HG02884 (cell line): ENCODE measurements around the gene GDF10.

Experiments used
- ATAC-seq: cut with Tn5 transposase; IDR thresholded peaks from one replicate; pipeline ENCODE4 v1.9.1; 2021; ENCODE audit warnings: mild to moderate bottlenecking, moderate library complexity; ENCODE audit not compliant: unreplicated experiment

GDF10 gene

GRCh38 chr10:47269294-47269693 is 30.7 kb upstream of the GDF10 start:
- ATAC-seq: no peak

GRCh38 chr10:47276071-47276470 is 23.9 kb upstream of the GDF10 start:
- ATAC-seq: no peak

DNA sequence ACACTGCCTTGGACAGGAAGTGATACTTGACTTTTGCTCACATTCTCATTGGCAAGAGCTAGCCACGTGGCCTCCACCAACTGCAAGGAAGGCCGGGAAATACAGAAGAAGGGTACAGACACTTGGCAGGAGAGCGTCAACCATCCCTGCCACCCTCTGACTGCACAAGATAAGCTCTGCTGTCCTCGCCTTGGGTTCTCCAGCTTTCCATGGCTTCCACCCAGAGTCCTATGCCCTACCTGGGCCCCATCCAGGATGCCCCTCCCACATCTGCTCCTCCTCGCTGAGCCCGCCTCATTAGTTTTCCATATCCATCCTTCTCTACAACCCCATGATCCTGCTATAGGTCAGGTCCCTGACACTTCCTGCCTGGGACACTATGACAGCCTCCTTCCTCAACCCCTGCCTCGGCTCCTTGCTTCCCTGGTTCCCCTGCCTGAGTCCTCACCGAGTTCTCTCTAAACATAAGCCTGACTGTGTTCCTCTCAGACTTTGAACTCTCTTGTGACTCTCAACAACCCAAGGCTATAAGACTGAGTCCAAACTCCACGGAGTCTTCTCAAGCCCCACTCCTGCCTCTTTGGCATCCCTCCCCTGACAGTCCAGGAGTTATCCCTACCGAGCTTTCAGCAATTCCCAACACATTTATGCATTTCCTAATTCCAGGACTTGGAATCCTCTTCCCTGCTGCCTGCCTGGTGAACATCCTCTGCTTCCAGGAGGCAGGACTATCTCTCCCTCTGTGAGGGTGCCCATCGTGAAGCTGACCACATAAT is 23.2 kb upstream of the GDF10 start:
- ATAC-seq: no peak

GRCh38 chr10:47277352-47278151 is 22.4 kb upstream of the GDF10 start:
- no peak for ATAC-seq

DNA sequence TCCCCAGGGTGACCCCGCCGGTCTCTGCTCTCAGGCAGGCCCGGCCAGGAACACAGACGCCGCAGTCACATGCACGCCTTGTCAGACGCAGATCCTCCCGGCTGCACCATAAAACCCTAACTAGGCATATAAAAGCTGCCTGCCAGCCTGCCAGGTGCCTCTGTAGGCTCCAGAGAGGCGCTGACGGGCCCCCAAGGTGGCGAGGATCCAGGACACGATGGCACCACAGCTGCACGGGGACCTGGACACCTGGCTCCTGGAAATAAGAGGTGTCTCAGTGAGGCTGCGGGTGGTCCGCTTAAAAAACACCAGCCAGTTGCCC is 21.9 kb upstream of the GDF10 start:
- ATAC-seq: no peak

DNA sequence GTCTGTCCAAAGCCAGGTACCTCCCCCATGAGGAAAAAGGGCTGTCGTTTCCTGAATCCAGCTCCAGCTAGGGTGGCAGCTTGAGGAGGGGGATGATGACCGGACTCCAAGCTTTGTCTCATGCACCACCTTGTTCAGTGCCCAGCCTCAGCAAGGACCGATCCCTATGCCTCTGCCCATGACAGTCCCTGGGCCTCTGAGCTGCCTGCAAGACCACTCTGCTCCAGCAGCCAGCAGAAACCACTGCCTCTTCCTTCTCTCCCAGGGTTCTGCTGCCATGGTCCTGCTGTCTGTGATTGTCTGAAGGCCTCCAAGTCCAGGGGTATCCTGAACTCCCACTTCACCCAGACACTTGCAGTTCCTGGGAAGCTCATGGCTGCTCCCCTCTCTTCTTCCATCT is 21.3 kb upstream of the GDF10 start:
- ATAC-seq: no peak

DNA sequence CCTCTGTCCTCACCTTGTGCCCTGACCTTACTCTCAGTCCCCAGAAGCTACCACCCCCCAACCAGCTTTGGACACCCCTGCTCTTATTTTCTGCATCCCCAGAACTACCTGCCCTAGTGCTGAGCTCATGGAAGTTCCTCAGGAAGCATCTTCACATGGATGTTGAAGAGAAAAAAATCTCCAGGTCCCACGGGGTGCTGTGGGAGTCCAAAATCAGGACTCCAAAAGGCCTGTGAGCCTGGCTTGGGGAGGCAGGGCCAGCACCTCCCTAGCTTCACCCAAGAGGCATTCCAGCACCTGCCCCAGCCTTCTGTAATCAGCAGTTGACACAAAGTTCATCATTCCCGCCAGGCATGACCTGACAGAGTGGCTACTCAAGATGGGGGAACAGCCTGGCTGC is 20.7 kb upstream of the GDF10 start:
- ATAC-seq: no peak

- ATAC-seq: no peak
Measured at GRCh38 chr10:47282005-47282656, 17.9 kb upstream of the GDF10 start.

- no peak for ATAC-seq
Measured at GRCh38 chr10:47282657-47283018, 17.4 kb upstream of the GDF10 start.

- ATAC-seq: no peak
Measured at GRCh38 chr10:47283101-47283630, 16.8 kb upstream of the GDF10 start.

- no peak for ATAC-seq
Measured at GRCh38 chr10:47283848-47284247, 16.1 kb upstream of the GDF10 start.

DNA sequence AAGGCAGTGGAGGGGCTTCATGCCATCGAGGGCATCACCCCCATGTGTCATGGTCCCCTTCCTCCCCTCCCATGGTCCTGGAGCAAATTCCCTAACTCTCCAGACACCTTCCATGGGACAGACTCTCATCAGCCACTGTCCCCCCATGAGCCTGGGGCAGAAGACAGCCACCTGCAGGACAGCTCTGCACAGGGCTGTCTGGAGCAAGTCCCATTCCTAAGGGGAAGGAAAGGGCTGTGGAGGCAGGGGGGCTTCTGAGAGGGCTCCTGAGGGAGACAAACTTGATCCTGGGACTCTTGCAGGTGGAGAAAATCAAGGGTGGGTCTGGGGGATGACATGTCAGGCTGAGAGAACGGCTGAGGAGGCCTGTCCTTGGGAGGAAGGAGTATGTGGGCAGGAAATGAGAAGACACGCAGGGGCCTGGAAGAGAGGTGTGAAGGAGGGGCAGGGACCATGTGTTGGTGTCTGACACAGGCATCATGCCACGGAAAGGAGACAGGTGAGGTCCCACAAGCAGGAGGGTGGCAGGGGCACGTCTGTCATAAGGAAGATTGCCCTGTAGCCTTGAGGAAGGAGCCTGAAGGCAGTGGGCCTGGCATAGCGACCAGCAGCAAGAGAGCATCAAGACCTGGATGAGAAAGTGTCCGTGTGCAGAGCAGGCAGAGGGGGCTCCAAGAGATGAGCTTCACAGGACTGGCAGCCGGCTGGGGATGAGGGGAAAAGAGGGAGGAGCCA is 14.4 kb upstream of the GDF10 start:
- ATAC-seq: no peak

DNA sequence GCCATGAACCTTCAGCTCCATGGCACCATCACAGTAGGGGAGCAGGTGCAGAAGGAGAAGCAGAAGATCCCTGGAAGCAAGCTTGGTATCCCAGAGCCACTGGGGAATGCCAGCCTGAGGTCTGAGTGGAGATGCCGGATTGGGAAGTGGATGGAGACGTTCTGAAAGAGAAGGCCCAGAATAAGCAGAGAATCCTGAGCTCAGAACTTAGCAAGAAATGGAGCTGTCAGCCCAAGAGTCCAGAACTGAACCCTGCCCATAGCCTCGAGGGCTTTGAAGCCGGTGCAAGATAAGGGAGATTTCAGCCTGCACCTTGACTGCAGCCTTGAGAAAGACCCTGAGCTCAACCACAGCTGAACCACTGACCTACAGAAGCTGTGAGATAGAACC is 13.9 kb upstream of the GDF10 start:
- ATAC-seq: no peak

- ATAC-seq: no peak
Measured at GRCh38 chr10:47286591-47287315, 13.2 kb upstream of the GDF10 start.

DNA sequence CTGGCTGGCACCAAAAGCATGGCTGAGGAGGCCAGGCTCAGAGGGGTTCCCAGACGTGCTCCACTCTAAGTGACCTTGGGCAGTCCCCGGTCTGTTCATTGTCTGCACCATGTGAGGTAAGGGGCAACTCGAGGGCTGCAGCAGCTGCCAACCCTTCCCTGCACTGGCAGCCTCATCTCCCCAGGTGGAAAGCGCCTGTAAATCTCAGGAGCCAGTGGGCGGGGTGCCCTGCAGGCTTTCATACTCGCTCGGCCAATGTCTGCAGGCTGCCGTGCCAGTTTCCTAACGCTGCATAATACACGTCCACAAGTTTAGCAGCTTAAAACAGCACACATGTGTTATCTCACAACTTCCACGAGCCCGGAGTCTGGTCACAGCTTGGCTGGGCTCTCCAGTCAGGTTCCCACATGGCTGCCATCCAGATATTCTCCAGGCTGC is 12.6 kb upstream of the GDF10 start:
- ATAC-seq: no peak

DNA sequence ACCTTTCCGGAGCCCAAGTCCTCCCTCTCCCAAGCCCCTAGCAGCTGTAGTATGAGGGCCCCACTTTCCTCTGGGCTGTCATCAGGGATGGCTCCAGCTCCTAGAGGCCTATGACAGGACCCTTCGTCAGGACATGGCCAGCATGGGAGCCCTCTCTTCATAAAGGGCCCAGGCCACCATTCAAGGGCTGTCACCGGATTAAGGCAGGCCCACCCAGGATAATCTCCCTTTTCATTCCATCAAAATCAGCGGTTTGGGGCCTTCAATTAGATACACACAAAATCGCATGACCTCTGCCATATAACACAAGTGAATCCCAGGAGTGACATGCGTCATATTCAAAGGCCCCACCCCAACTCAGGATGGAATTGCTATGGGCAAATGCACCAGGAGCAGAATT is 12.2 kb upstream of the GDF10 start:
- no peak for ATAC-seq

GRCh38 chr10:47288236-47288635 is 11.8 kb upstream of the GDF10 start:
- ATAC-seq: no peak

GRCh38 chr10:47288916-47289495 is 11.0 kb upstream of the GDF10 start:
- no peak for ATAC-seq

- no peak for ATAC-seq
Measured at GRCh38 chr10:47289921-47290320, 10.1 kb upstream of the GDF10 start.

GRCh38 chr10:47290338-47290737 is 9.7 kb upstream of the GDF10 start:
- ATAC-seq: no peak
